T-helper 9 cell (primary cell): ENCODE measurements around the gene MB.
"Not testable (repeated sequence)": the region's sequence is repeated elsewhere in the genome, so short reads cannot be mapped to it uniquely, and the experiment has no call there.

ENCODE experiments used
- DNase-seq: peaks from one replicate; pipeline ENCODE4 v3.0.0-alpha.2; 2020
- total RNA-seq, 2 donors: gene quantifications; one replicate each; lab custom pipeline; 2026; lab: John Stamatoyannopoulos, UW

Gene MB
- 0 reads per million in 2 donors for total RNA-seq

- no peak for DNase-seq
Measured at GRCh38 chr22:35617137-35617755, at the start of gene MB. TSS of gene MB (minus strand) at chr22:35617329. CDS start at chr22:35617257, 72 bp downstream.

GRCh38 chr22:35666699-35667098, 49.6 kb upstream of the MB start:
- DNase-seq = not testable (repeated sequence)

- no peak for DNase-seq
Measured at GRCh38 chr22:35664955-35665587, 47.9 kb upstream of the MB start.

GRCh38 chr22:35663371-35663770, 46.2 kb upstream of the MB start:
- DNase-seq = no peak

- no peak for DNase-seq
Measured at GRCh38 chr22:35662914-35663313, 45.8 kb upstream of the MB start.

- no peak for DNase-seq
Measured at GRCh38 chr22:35661464-35661863, 44.3 kb upstream of the MB start.

- peak; percentile 53 for DNase-seq
Measured at GRCh38 chr22:35660291-35661127, 43.4 kb upstream of the MB start.

GRCh38 chr22:35657571-35658312, 40.6 kb upstream of the MB start:
- DNase-seq = no peak

GRCh38 chr22:35656284-35656752, 39.2 kb upstream of the MB start:
- DNase-seq = no peak

- DNase-seq = no peak
Measured at GRCh38 chr22:35653824-35654223, 36.7 kb upstream of the MB start.

GRCh38 chr22:35651085-35651484, 34.0 kb upstream of the MB start:
- no peak for DNase-seq

GRCh38 chr22:35649636-35650250, 32.6 kb upstream of the MB start:
- DNase-seq = no peak

GRCh38 chr22:35649026-35649553, 32.0 kb upstream of the MB start:
- no peak for DNase-seq

- DNase-seq = peak; percentile 18
Measured at GRCh38 chr22:35648066-35649025, 31.2 kb upstream of the MB start, which contains the start of gene APOL6. TSS of gene APOL6 (plus strand) at chr22:35648446. CDS start at chr22:35656426, 7,980 bp downstream.

- DNase-seq = no peak
Measured at GRCh38 chr22:35645646-35646045, 28.5 kb upstream of the MB start.

- DNase-seq = no peak
Measured at GRCh38 chr22:35643991-35644390, 26.9 kb upstream of the MB start.

- no peak for DNase-seq
Measured at GRCh38 chr22:35642305-35642741, 25.2 kb upstream of the MB start.

GRCh38 chr22:35641494-35642120, 24.5 kb upstream of the MB start:
- no peak for DNase-seq

GRCh38 chr22:35638410-35638809, 21.3 kb upstream of the MB start:
- DNase-seq = no peak

GRCh38 chr22:35638001-35638400, 20.9 kb upstream of the MB start:
- DNase-seq = no peak
